ENCODE results near the gene TEDC1. TPM values are rescaled to one million over a fixed set of nuclear protein-coding genes. Genes with fewer than 3 reads are reported as not detected.

The TEDC1 gene
- total RNA-seq, 5 donors from 2014 or later (not counting 1 experiment from before 2014, with no cell fraction given), result 32.8 to 186 (median 37.5) TPM

GRCh38 chr14:105480807-105481801 is 9.9 kb upstream of the TEDC1 start:
- H3K9me3 ChIP-seq, result no peaks in the 10 kb centered on the region
- no peaks in the 10 kb centered on the region for H3K36me3 ChIP-seq (ENCODE audit: control insufficient read depth in 2 of 2, extremely low read depth in 1 of 2, insufficient read depth in 1 of 2, low read length in 1 of 2)
- Mint-ChIP-seq H3K9me3 (no peaks in the 10 kb centered on the region), H3K4me1 (peaks cover 54 to 69% (median 60%) of the 10 kb centered on the region in 3 donors), H3K36me3 (no peaks in the 10 kb centered on the region), H3K27ac (peak overlapping the region; percentile 99 to 100), H3K4me3 (peak overlapping the region; percentile 72 to 79 (median 74)), H3K27me3 (peaks cover 0 to 3% of the 10 kb centered on the region in 2 donors)
- POLR2A ChIA-PET, result interaction anchor here (0.6 to 1.6 kb wide), 6 partner anchors 9 to 184 kb away, joined by 3 to 15 read pairs (median 4); partner anchors contain the start of gene TEDC1 (in 1 of the 2)
- peak overlapping the region; percentile 20 to 55 for H3K4me3 ChIP-seq (ENCODE audit: control insufficient read depth in 1 of 2, extremely low read depth in 1 of 2, low read length in 1 of 2)
- H3K27me3 ChIP-seq (replicated peaks in 1 of 2; ENCODE audit: control insufficient read depth in 2 of 2, extremely low read depth in 1 of 2, insufficient read depth in 2 of 2, low read length in 1 of 2), result peaks cover 0 to 19% of the 10 kb centered on the region in 2 experiments
- peak; percentile 43 to 60 (median 54) for ATAC-seq (replicated peaks in 1 of 4)
- peaks cover 33 to 98% of the 10 kb centered on the region in 2 experiments for H3K4me1 ChIP-seq (ENCODE audit: control insufficient read depth in 1 of 2, extremely low read depth in 1 of 2, insufficient read depth in 2 of 2, low read length in 2 of 2)
- 3% methylated on average over 24 of the region's 35 CpGs for WGBS (ENCODE audit: insufficient coverage)
- DNase-seq, result peak; percentile 69 to 96 (median 85)
- peak overlapping the region; percentile 100 for H3K27ac ChIP-seq (ENCODE audit: low read length)
- CTCF ChIA-PET, result interaction anchor here (0.7 to 2.7 kb wide), 5 partner anchors 9 to 416 kb away, joined by 3 to 74 read pairs (median 5); partner anchors contain the start of genes GPR132 (in 1 of the 2) and TEDC1 (in 1 of the 2)

GRCh38 chr14:105481886-105482457 is 9.1 kb upstream of the TEDC1 start:
- Histone ChIP-seq H3K4me3 (ENCODE audit: control insufficient read depth in 1 of 2, extremely low read depth in 1 of 2, low read length in 1 of 2) (peak overlapping the region; percentile 17 to 55), H3K27ac (ENCODE audit: low read length) (peak overlapping the region; percentile 100), H3K36me3 (ENCODE audit: control insufficient read depth in 2 of 2, extremely low read depth in 1 of 2, insufficient read depth in 1 of 2, low read length in 1 of 2) (no peaks in the 10 kb centered on the region), H3K4me1 (ENCODE audit: control insufficient read depth in 1 of 2, extremely low read depth in 1 of 2, insufficient read depth in 2 of 2, low read length in 2 of 2) (peaks cover 30 to 98% of the 10 kb centered on the region in 2 experiments), H3K9me3 (no peaks in the 10 kb centered on the region), H3K27me3 (replicated peaks in 1 of 2; ENCODE audit: control insufficient read depth in 2 of 2, extremely low read depth in 1 of 2, insufficient read depth in 2 of 2, low read length in 1 of 2) (peaks cover 0 to 10% of the 10 kb centered on the region in 2 experiments)
- Mint-ChIP-seq H3K9me3 (no peaks in the 10 kb centered on the region), H3K36me3 (no peaks in the 10 kb centered on the region), H3K27ac (peak overlapping the region; percentile 99 to 100), H3K27me3 (peaks cover 0 to 3% of the 10 kb centered on the region in 2 donors), H3K4me1 (peaks cover 58 to 68% (median 59%) of the 10 kb centered on the region in 3 donors), H3K4me3 (peak overlapping the region; percentile 71 to 79 (median 76))
- POLR2A ChIA-PET, result interaction anchor here (0.6 to 1.1 kb wide), 3 partner anchors 8 to 143 kb away, joined by 3 to 10 read pairs (median 5); partner anchors contain the start of gene TEDC1 (in 1 of the 2)
- CTCF ChIA-PET, result interaction anchor here (0.6 to 2.7 kb wide), 3 partner anchors 8 to 417 kb away, joined by 3 to 74 read pairs (median 9); partner anchors contain the start of genes GPR132 (in 1 of the 2) and TEDC1 (in 1 of the 2)
- WGBS (ENCODE audit: insufficient coverage), result 7% methylated on average over 10 of the region's 18 CpGs
- peak; percentile 81 to 99 (median 96) for DNase-seq
- ATAC-seq (replicated peaks in 1 of 4), result peak; percentile 55 to 70 (median 66)

DNA sequence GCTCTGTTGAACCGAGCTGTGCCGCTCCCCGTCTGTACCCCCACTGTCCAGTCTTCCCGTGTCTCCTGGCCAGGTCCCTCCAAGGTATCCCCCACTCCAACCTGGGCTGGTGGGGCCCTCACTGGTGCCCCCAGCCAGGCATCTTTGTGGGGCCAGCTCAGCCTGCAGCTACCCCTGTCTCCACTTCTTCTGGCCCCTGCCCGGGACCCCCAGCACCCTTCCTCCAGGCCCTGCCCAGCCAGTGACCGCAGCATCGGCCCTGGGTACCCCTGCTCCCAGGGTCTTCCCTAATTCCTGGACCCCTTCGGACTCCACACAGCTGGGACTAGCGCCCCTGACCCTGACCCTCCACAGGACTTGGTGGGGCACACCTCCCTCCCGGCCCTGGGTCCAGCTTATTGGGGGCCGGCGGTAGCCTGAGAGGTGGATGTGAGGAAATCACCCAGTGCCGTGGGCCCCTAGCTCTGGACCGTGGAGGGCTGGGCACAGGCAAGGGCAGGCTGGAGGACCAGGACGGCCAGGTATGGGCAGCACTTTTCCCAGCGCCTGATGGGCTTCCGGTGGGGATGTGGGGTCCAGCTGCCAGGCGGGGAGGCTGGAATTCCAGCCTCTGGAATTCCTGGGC is 8.4 kb upstream of the TEDC1 start:
- H3K27me3 Mint-ChIP-seq, result no peaks in the 10 kb centered on the region
- H3K9me3 ChIP-seq, result no peaks in the 10 kb centered on the region
- ATAC-seq (replicated peaks in 1 of 4) (no peak), DNase-seq (no peak)
- H3K36me3 Mint-ChIP-seq, result no peaks in the 10 kb centered on the region
- peaks cover 53 to 63% (median 53%) of the 10 kb centered on the region in 3 donors for H3K4me1 Mint-ChIP-seq
- H3K4me1 ChIP-seq (ENCODE audit: control insufficient read depth in 1 of 2, extremely low read depth in 1 of 2, insufficient read depth in 2 of 2, low read length in 2 of 2), result peaks cover 29 to 92% of the 10 kb centered on the region in 2 experiments
- H3K4me3 ChIP-seq (ENCODE audit: control insufficient read depth in 1 of 2, extremely low read depth in 1 of 2, low read length in 1 of 2), result peak overlapping the region; percentile 17 to 55
- ChIA-PET POLR2A (interaction anchor here in 1 of 2 donors (1.1 kb wide), 1 partner anchor 144 kb away, joined by 5 read pairs; no protein-coding TSS in a partner anchor), CTCF (interaction anchor here (0.6 to 2.7 kb wide), 3 partner anchors 8 to 417 kb away, joined by 3 to 74 read pairs (median 9); partner anchors contain the start of genes GPR132 (in 1 of the 2) and TEDC1 (in 1 of the 2))
- peaks cover 0 to 6% of the 10 kb centered on the region in 2 experiments for H3K27me3 ChIP-seq (replicated peaks in 1 of 2; ENCODE audit: control insufficient read depth in 2 of 2, extremely low read depth in 1 of 2, insufficient read depth in 2 of 2, low read length in 1 of 2)
- H3K36me3 ChIP-seq (ENCODE audit: control insufficient read depth in 2 of 2, extremely low read depth in 1 of 2, insufficient read depth in 1 of 2, low read length in 1 of 2), result no peaks in the 10 kb centered on the region
- peak overlapping the region; percentile 71 to 79 (median 76) for H3K4me3 Mint-ChIP-seq
- H3K9me3 Mint-ChIP-seq, result no peaks in the 10 kb centered on the region
- WGBS (ENCODE audit: insufficient coverage), result 92% methylated on average over 13 of the region's 18 CpGs
- peak overlapping the region; percentile 100 for H3K27ac ChIP-seq (ENCODE audit: low read length)
- H3K27ac Mint-ChIP-seq, result peak overlapping the region; percentile 99 to 100

DNA sequence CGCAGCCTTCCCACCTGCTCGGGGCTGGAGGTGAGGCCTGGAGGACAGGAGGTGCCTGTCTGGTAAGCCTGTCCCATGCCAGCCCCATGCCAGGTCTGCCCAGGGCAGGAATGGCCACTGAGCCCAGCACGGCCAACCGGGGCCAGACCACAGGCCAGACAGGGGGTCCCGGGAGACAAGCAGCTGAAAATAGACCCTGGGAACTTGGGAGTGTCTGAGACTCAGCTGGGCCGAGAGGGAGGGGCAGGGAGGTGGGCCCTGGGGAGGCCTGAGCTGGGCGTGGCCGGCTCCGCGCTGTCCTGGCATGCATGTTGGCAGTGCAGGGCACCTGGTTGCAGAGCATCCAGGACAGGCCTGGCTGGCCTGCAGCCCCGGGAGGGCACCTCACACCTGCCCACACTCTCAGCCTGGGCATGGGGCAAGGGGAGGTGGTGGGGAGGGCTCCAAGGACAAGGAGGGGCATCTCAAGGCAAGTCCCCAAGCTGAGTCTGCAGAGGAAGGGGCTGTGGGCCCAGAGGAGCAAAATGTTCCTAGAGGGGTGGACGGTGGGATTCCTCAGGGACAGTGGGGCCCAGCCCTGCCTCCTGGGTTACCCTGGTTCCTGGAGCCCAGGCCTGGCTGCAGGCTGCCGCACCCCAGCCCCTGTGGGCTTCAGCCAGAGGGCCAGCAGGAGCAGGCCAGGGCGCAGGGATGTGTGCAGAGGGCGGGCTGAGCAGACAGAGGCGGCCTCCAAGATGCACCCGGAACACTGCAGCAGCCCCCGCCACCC is 7.6 kb upstream of the TEDC1 start:
- WGBS (ENCODE audit: insufficient coverage), result 96% methylated on average over 14 of the region's 18 CpGs

DNA sequence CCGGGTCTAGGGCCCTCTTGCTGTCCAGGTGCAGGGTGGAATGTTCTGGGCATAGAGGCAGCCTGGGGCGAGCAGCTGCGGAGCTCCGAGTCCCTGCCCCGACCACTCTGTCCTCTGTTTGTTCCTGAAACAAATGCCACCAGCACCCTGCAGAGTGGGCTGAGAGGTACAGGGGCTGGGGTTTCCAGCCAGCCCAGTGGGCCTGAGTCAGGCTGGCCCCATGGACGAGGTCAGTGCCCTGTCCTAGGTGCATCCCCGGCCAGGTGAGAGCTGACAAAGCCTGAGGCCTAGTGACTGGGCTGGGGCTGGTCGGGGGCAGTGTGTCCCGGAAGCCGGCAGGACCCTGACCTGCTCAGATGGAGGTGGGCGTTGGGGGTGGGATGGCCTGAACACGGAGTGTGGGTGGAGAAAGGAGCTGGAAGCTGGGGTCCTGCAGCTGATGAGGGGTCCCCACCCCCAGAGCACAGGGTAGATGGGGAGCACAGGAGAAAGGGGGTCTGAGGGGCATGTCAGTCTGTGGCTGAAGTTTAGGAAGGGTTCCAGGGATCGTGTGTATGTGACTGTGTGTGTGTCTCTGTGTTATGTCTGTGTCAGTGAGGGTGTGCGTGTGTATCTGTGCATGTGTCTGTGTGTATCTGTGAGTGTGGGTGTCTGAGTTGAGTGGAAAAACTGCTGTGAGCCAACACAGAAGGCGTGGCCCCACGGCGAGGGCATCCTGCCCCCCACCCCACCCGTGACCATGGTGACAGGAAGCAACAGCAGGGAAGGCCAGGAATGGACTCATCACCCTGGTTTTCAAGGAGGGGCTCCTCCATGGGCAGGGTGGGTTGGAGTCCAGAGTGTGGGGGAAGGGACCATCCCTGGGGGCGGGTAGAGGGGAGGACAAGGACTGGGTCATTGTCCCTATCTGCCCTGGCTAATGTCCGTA is 6.7 kb upstream of the TEDC1 start:
- Mint-ChIP-seq H3K4me1 (peaks cover 60 to 69% (median 62%) of the 10 kb centered on the region in 3 donors), H3K27me3 (no peaks in the 10 kb centered on the region), H3K9me3 (no peaks in the 10 kb centered on the region), H3K27ac (peak overlapping the region; percentile 91 to 95), H3K4me3 (peak overlapping the region; percentile 15 to 87 (median 35)), H3K36me3 (peaks cover 1% of the 10 kb centered on the region)
- Histone ChIP-seq H3K27ac (ENCODE audit: low read length) (peak overlapping the region; percentile 100), H3K9me3 (no peaks in the 10 kb centered on the region), H3K36me3 (ENCODE audit: control insufficient read depth in 2 of 2, extremely low read depth in 1 of 2, insufficient read depth in 1 of 2, low read length in 1 of 2) (peaks cover 0 to 6% of the 10 kb centered on the region in 2 donors), H3K4me1 (ENCODE audit: control insufficient read depth in 1 of 2, extremely low read depth in 1 of 2, insufficient read depth in 2 of 2, low read length in 2 of 2) (peaks cover 34 to 95% of the 10 kb centered on the region in 2 experiments), H3K27me3 (replicated peaks in 1 of 2; ENCODE audit: control insufficient read depth in 2 of 2, extremely low read depth in 1 of 2, insufficient read depth in 2 of 2, low read length in 1 of 2) (peaks cover 0 to 4% of the 10 kb centered on the region in 2 experiments), H3K4me3 (ENCODE audit: control insufficient read depth in 1 of 2, extremely low read depth in 1 of 2, low read length in 1 of 2) (no peak overlapping the region)
- ChIA-PET POLR2A (no interaction called here), CTCF (no interaction called here)
- WGBS (ENCODE audit: insufficient coverage), result 73% methylated on average over 15 of the region's 20 CpGs
- ATAC-seq (replicated peaks in 1 of 4) (no peak), DNase-seq (peak in 32 of 35 experiments; percentile 33 to 79 (median 51))

More for the DNA sequence above, 7.6 kb upstream of the TEDC1 start:
- Mint-ChIP-seq H3K4me3 (peak overlapping the region in 1 of 3 donors; percentile 79), H3K36me3 (no peaks in the 10 kb centered on the region), H3K27ac (peak overlapping the region; percentile 99 to 100), H3K4me1 (peaks cover 54 to 64% (median 56%) of the 10 kb centered on the region in 3 donors), H3K27me3 (no peaks in the 10 kb centered on the region), H3K9me3 (no peaks in the 10 kb centered on the region)
- Histone ChIP-seq H3K4me3 (ENCODE audit: control insufficient read depth in 1 of 2, extremely low read depth in 1 of 2, low read length in 1 of 2) (no peak overlapping the region), H3K9me3 (no peaks in the 10 kb centered on the region), H3K4me1 (ENCODE audit: control insufficient read depth in 1 of 2, extremely low read depth in 1 of 2, insufficient read depth in 2 of 2, low read length in 2 of 2) (peaks cover 29 to 92% of the 10 kb centered on the region in 2 experiments), H3K27me3 (replicated peaks in 1 of 2; ENCODE audit: control insufficient read depth in 2 of 2, extremely low read depth in 1 of 2, insufficient read depth in 2 of 2, low read length in 1 of 2) (peaks cover 0 to 6% of the 10 kb centered on the region in 2 experiments), H3K27ac (ENCODE audit: low read length) (peak overlapping the region; percentile 100), H3K36me3 (ENCODE audit: control insufficient read depth in 2 of 2, extremely low read depth in 1 of 2, insufficient read depth in 1 of 2, low read length in 1 of 2) (peaks cover 0 to under 1% of the 10 kb centered on the region in 2 donors)
- DNase-seq (peak in 1 of 35 experiments; percentile 20), ATAC-seq (replicated peaks in 1 of 4) (no peak)
- CTCF ChIA-PET, result no interaction called here
- POLR2A ChIA-PET, result no interaction called here
